Endothelial cell of umbilical vein (primary cell): Measurements from ENCODE around the gene ABCC11.

Source experiments
- EZH2 ChIP-seq: IDR thresholded peaks from 2 replicates; pipeline ENCODE4 v1.6.1; 2012; ENCODE audit warnings: borderline replicate concordance, low read depth, mild to moderate bottlenecking, moderate library complexity, low read length, inconsistent platforms; ENCODE audit not compliant: severe bottlenecking
- FOS ChIP-seq: IDR thresholded peaks from 2 replicates; pipeline ENCODE4 v1.6.1; 2011; ENCODE audit warnings: mild to moderate bottlenecking, low read length, moderate library complexity, borderline replicate concordance; ENCODE audit not compliant: insufficient read depth
- MAX ChIP-seq: IDR thresholded peaks from 2 replicates; pipeline ENCODE4 v1.6.1; 2011; ENCODE audit not compliant: insufficient read depth, insufficient read length
- POLR2A ChIP-seq: IDR thresholded peaks from 2 replicates; pipeline ENCODE4 v1.6.1; 2012; ENCODE audit warnings: low read depth, mild to moderate bottlenecking, control low read depth, low read length
- POLR2AphosphoS5 ChIP-seq: IDR thresholded peaks from 2 replicates; pipeline ENCODE4 v1.6.1; 2012; ENCODE audit warnings: low read depth, mild to moderate bottlenecking, control low read depth, low read length, moderate library complexity; ENCODE audit not compliant: insufficient read depth
- TF ChIP-seq, protein P1 (sequence below), 2 donors: IDR thresholded peaks; 1 replicate in 1 of 2; 2 replicates in 1 of 2; pipeline ENCODE4 v1.5.1; 2011; ENCODE audit warnings: low read length in 2 of 2, mild to moderate bottlenecking in 2 of 2, moderate library complexity in 2 of 2, control low read depth in 1 of 2, inconsistent platforms in 1 of 2, low read depth in 1 of 2; ENCODE audit not compliant: insufficient read depth in 1 of 2; ENCODE audit errors: extremely low read depth in 1 of 2

DNA sequence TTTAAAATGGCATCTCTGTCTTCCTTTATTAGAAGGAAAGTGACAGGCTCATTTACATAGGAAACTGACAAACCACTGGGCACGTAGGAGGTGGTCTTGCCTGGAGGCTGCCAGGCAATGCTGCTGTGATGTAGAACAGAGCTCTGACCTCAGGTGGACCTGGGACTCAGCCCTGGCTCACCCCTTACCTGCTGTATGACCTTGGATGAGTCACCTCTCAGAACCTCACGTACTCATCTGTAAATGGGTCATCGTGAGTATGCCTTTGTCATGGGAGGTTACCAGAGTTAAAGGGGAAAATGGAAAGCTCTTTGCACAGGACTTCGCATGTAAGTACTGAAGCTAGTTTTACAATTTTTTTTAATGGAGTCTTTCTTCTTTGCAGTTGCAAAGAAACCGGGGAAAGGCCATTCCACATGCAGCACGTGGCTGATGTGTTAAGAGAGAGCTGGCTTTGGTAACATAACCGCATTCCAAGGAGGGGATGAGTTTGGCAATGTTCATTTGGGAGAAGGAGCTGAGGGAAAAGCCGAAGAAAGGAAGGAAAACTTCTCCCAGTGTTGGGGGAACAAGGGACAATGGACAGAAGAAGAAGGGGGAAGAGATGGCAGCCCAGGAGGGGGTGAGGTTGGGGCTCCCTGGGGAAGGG is 40.6 kb downstream of the ABCC11 start:
- TF ChIP-seq, protein P1, sequence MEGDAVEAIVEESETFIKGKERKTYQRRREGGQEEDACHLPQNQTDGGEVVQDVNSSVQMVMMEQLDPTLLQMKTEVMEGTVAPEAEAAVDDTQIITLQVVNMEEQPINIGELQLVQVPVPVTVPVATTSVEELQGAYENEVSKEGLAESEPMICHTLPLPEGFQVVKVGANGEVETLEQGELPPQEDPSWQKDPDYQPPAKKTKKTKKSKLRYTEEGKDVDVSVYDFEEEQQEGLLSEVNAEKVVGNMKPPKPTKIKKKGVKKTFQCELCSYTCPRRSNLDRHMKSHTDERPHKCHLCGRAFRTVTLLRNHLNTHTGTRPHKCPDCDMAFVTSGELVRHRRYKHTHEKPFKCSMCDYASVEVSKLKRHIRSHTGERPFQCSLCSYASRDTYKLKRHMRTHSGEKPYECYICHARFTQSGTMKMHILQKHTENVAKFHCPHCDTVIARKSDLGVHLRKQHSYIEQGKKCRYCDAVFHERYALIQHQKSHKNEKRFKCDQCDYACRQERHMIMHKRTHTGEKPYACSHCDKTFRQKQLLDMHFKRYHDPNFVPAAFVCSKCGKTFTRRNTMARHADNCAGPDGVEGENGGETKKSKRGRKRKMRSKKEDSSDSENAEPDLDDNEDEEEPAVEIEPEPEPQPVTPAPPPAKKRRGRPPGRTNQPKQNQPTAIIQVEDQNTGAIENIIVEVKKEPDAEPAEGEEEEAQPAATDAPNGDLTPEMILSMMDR (IDR thresholded peaks at IDR 0.05; ENCODE audit: extremely low read depth in 1 of 2, insufficient read depth in 1 of 2, low read depth in 1 of 2, low read length in 2 of 2) = no peak
- TF ChIP-seq FOS (no peak), MAX (no peak), POLR2A (no peak), POLR2AphosphoS5 (no peak), EZH2 (no peak)
